ENCODE measurements around the gene ZFHX2. TPM values are rescaled to one million over a fixed set of nuclear protein-coding genes. Genes with fewer than 3 reads are reported as not detected.

The ZFHX2 gene
- polyA plus RNA-seq, 1 donor from 2014 or later = 0.26 TPM

GRCh38 chr14:23530375-23531055, 21.1 kb downstream of the ZFHX2 start:
- Mint-ChIP-seq H3K27me3 (no peaks in the 10 kb centered on the region), H3K4me1 (peaks cover 0 to 2% (median 0%) of the 10 kb centered on the region in 3 donors), H3K4me3 (no peak overlapping the region), H3K36me3 (peaks cover 4% of the 10 kb centered on the region), H3K27ac (peak overlapping the region in 1 of 3 donors; percentile 5), H3K9me3 (no peaks in the 10 kb centered on the region)

DNA sequence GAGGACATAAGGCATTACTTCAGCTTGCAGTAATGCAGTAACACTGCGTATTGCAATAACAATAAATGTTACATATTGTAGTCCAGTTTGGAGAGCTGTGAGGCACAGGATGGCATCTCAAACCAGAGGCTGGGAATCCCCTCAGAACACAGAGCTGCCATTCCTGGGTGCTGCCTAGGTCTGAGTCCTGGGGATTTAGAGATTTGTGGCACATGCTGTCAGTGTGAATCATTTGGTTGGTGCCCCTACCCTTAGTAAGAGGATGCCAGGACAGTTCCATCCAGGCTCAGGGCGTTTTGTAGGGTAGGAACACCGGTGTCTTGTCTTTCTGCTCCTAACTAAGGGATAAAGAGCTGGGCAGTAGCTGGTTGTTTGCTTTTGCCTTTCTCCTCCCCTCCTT, 22.5 kb downstream of the ZFHX2 start:
- H3K9me3 Mint-ChIP-seq = no peaks in the 10 kb centered on the region
- H3K27ac Mint-ChIP-seq = peak overlapping the region in 1 of 3 donors; percentile 19
- H3K36me3 Mint-ChIP-seq = peaks cover 4% of the 10 kb centered on the region
- peaks cover 0 to 2% (median 0%) of the 10 kb centered on the region in 3 donors for H3K4me1 Mint-ChIP-seq
- no peaks in the 10 kb centered on the region for H3K27me3 Mint-ChIP-seq
- peak overlapping the region in 1 of 4 donors; percentile 49 for H3K4me3 Mint-ChIP-seq

- Mint-ChIP-seq H3K27ac (no peak overlapping the region), H3K36me3 (peaks cover under 1% of the 10 kb centered on the region), H3K4me3 (peak overlapping the region in 1 of 4 donors; percentile 49), H3K9me3 (no peaks in the 10 kb centered on the region), H3K27me3 (no peaks in the 10 kb centered on the region), H3K4me1 (peaks cover 0 to 2% (median 0%) of the 10 kb centered on the region in 3 donors)
Observed at GRCh38 chr14:23528555-23528954, 23.0 kb downstream of the ZFHX2 start.

- no peaks in the 10 kb centered on the region for H3K36me3 Mint-ChIP-seq
Observed at GRCh38 chr14:23525611-23526010, 26.0 kb downstream of the ZFHX2 start.

DNA sequence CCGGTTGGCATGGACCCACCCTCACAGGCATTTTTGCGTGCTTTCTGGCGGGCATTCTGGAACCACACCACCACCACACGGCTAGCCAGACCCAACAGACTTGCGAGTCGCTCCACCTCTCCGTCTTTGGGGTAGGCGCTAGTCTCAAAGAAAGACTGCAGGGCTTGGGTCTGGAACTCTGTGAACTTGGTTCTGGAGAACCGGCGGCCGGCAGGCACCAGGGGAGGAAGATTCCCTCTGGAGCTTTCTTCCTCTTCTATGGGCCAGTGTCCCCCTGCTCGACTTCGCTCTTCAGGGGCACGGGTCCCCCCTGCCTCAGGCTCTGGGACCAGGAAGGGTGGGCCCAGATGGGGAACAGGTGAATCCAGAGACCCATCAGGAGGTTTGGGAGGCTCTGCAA, 26.6 kb downstream of the ZFHX2 start:
- H3K27ac Mint-ChIP-seq = no peak overlapping the region
- H3K4me3 Mint-ChIP-seq = no peak overlapping the region
- H3K9me3 Mint-ChIP-seq = no peaks in the 10 kb centered on the region
- H3K4me1 Mint-ChIP-seq = no peaks in the 10 kb centered on the region
- H3K27me3 Mint-ChIP-seq = no peaks in the 10 kb centered on the region
- peaks cover 3% of the 10 kb centered on the region for H3K36me3 Mint-ChIP-seq

More at GRCh38 chr14:23525611-23526010, 26.0 kb downstream of the ZFHX2 start:
- Mint-ChIP-seq H3K4me1 (no peaks in the 10 kb centered on the region), H3K9me3 (no peaks in the 10 kb centered on the region), H3K27me3 (no peaks in the 10 kb centered on the region), H3K27ac (no peak overlapping the region), H3K4me3 (no peak overlapping the region)

GRCh38 chr14:23523229-23524016, 28.1 kb downstream of the ZFHX2 start:
- Mint-ChIP-seq H3K9me3 (no peaks in the 10 kb centered on the region), H3K4me1 (no peaks in the 10 kb centered on the region), H3K4me3 (no peak overlapping the region), H3K36me3 (peaks cover 7% of the 10 kb centered on the region), H3K27me3 (no peaks in the 10 kb centered on the region), H3K27ac (peak overlapping the region in 1 of 3 donors; percentile 57)

DNA sequence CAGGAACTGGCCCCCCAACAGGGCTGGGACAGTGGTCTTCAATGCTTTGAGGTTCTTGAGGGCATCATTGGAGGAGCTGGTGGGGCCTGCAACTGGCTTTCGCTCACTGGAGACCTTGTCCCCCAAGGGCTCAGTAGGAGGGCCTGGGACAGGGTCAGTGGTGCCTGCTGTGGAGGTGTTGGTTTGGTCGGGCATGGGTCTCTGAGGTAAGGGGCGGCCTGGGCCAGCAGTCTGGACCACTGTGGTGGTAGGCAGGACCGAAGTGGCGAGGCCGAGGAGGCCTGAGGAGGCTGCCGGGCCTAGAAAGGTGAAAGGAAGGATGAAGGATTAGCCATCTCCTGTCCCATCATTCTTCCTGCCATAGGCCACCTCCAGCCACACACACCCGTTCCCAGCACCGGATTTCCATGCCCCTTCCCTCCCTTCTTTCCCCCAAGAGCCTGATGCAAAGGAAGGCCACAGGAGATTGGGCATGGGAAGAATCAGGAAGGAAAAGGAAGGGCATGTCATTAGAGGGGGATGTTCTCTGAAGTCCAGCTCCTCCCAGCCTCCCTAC, 28.8 kb downstream of the ZFHX2 start:
- no peak overlapping the region for H3K4me3 Mint-ChIP-seq
- H3K27ac Mint-ChIP-seq = peak overlapping the region in 1 of 3 donors; percentile 57
- H3K4me1 Mint-ChIP-seq = no peaks in the 10 kb centered on the region
- H3K27me3 Mint-ChIP-seq = no peaks in the 10 kb centered on the region
- H3K36me3 Mint-ChIP-seq = peaks cover 7% of the 10 kb centered on the region
- H3K9me3 Mint-ChIP-seq = no peaks in the 10 kb centered on the region

DNA sequence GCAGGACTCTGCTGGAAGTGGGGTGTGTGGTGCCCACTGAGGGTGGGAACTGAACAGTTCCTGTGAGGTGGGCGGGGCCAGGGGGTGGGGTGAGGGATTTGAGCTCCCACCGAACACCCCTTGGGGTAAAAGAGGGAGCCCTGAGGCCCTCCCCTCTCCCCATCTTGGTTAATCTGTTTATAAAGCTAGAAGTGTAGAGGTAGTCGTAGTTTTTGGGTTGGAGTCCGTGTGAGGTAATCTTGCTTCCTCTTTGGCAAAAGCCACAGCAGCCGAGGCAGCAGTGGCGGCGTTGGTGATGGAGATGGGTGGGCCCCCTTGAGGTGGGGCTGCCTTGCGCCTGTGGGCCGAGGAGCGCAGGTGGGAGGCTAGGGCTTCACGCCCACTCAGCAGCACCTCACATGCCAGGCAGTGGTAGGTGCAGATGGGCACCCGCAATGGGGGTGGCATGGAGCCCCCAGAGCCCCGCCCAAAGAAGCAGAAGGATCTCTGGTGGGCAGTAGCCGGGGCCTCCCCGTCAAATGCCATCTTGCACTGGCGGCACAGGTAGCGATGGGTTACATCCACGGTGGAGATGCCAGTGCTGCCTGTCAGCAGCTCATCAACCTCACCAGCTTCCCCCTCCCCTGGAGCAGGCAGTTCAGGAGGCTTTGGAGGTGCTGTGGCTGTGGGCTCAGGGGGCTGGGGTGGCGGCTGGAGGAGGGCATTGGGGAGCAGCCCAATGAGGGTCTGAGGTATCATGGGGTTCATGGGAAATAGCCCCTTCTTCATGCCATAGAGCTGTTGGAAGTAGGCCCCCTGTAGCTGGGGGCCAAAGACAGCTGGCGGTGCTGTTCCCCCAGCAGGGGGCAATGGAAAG, 29.6 kb downstream of the ZFHX2 start:
- peaks cover 7% of the 10 kb centered on the region for H3K36me3 Mint-ChIP-seq
- H3K4me3 Mint-ChIP-seq = no peak overlapping the region
- H3K27ac Mint-ChIP-seq = peak overlapping the region in 1 of 3 donors; percentile 31

DNA sequence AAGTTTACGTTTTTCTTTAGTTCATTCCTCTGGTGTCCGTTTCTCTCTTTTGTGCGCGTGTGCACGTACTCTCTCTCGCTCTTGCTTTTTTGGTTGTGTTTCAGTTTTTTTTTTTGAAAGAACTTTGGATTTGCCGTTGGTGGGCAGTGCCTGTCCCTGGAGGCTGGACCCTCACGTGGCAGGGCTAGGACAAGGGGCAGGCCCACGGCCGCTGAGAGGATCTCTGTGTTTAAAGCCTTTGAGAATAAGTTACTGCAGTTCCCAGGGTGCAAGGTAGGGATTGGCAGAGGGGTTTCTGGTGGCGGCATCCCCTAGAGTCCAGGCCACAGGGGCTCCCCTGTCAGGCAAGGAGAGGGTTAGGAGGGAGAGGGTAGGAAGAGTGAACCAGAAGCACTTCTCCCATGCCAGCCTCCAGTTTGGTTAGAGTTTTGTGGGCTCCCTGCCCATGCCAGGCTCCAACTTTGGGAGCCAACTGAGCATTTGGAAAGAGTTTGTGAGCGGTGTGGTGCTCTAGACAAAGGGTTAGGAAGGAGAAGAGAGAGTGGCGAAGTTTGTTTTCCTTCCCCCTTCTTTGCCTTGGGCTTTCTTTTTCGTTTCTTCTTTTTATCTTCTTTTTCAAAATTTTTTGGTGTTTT, 30.5 kb downstream of the ZFHX2 start:
- Mint-ChIP-seq H3K4me3 (no peak overlapping the region), H3K27ac (no peak overlapping the region), H3K4me1 (no peaks in the 10 kb centered on the region), H3K27me3 (no peaks in the 10 kb centered on the region), H3K36me3 (peaks cover 7% of the 10 kb centered on the region), H3K9me3 (no peaks in the 10 kb centered on the region)

More for the DNA sequence above, 29.6 kb downstream of the ZFHX2 start:
- Mint-ChIP-seq H3K27me3 (no peaks in the 10 kb centered on the region), H3K4me1 (no peaks in the 10 kb centered on the region), H3K9me3 (no peaks in the 10 kb centered on the region)

GRCh38 chr14:23518709-23519108, 32.9 kb downstream of the ZFHX2 start:
- H3K9me3 Mint-ChIP-seq = no peaks in the 10 kb centered on the region
- H3K4me1 Mint-ChIP-seq = no peaks in the 10 kb centered on the region
- no peak overlapping the region for H3K4me3 Mint-ChIP-seq
- peaks cover 21% of the 10 kb centered on the region for H3K36me3 Mint-ChIP-seq
- no peaks in the 10 kb centered on the region for H3K27me3 Mint-ChIP-seq
- H3K27ac Mint-ChIP-seq = no peak overlapping the region

- Mint-ChIP-seq H3K36me3 (peaks cover 21% of the 10 kb centered on the region), H3K27me3 (no peaks in the 10 kb centered on the region), H3K4me1 (no peaks in the 10 kb centered on the region), H3K4me3 (no peak overlapping the region), H3K27ac (no peak overlapping the region), H3K9me3 (no peaks in the 10 kb centered on the region)
Observed at GRCh38 chr14:23517650-23518326, 33.8 kb downstream of the ZFHX2 start.

DNA sequence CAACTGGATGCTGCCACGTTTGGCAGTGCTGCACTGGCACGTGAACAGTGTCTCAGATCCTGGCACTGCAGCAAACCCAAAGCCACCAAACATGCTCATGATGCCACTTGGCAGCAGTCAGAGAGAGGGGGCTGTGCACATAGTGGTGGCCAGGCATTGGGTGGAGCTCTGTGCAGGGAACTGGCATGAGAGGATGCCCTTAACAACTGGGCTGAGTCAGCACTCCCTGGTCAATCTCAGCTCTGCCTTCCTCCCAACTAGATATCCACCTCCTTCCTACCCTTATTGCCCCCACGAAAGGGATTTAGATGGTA, 37.0 kb downstream of the ZFHX2 start:
- no peak overlapping the region for H3K4me3 Mint-ChIP-seq
- peaks cover 19% of the 10 kb centered on the region for H3K36me3 Mint-ChIP-seq
- no peaks in the 10 kb centered on the region for H3K27me3 Mint-ChIP-seq
- H3K9me3 Mint-ChIP-seq = no peaks in the 10 kb centered on the region
- H3K27ac Mint-ChIP-seq = no peak overlapping the region
- no peaks in the 10 kb centered on the region for H3K4me1 Mint-ChIP-seq

GRCh38 chr14:23513818-23514643, 37.5 kb downstream of the ZFHX2 start:
- H3K36me3 Mint-ChIP-seq = peaks cover 19% of the 10 kb centered on the region
- no peak overlapping the region for H3K27ac Mint-ChIP-seq

More at GRCh38 chr14:23513818-23514643, 37.5 kb downstream of the ZFHX2 start:
- no peak overlapping the region for H3K4me3 Mint-ChIP-seq
- no peaks in the 10 kb centered on the region for H3K4me1 Mint-ChIP-seq
- no peaks in the 10 kb centered on the region for H3K9me3 Mint-ChIP-seq
- H3K27me3 Mint-ChIP-seq = no peaks in the 10 kb centered on the region

Data from IgD-negative memory B cell (primary cell).